NB4 (cell line): ENCODE data around the gene SELPLG.

ENCODE experiments used
- MYC ChIP-seq: IDR thresholded peaks from 2 replicates; pipeline ENCODE4 v1.6.1; 2011; ENCODE audit warnings: low read depth, low read length
- POLR2A ChIP-seq: IDR thresholded peaks from 2 replicates; pipeline ENCODE4 v1.6.1; 2011; ENCODE audit warnings: mild to moderate bottlenecking; ENCODE audit not compliant: insufficient read length; ENCODE audit errors: extremely low read depth
- TF ChIP-seq, protein P1 (sequence below): IDR thresholded peaks from one replicate; pipeline ENCODE4 v1.5.1; 2012; ENCODE audit warnings: low read depth, low read length
- TF ChIP-seq, protein P2 (sequence below): IDR thresholded peaks from 2 replicates; pipeline ENCODE4 v1.6.1; 2011; ENCODE audit warnings: low read depth, low read length

DNA sequence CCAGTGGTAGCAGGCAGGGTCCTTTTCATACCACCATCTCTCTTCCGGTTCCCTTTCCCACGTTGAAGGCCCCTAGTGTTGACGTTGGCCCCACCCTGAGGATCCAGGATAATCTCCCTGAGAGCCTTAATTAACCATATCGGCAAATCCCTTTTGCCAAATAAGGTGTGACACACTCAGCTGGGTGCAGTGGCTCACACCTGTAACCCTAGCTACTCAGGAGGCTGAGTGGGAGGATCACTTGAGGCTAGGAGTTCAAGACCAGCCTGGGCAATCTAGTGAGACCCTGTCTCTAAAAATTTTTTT is 33.0 kb downstream of the SELPLG start:
- TF ChIP-seq, protein P1, sequence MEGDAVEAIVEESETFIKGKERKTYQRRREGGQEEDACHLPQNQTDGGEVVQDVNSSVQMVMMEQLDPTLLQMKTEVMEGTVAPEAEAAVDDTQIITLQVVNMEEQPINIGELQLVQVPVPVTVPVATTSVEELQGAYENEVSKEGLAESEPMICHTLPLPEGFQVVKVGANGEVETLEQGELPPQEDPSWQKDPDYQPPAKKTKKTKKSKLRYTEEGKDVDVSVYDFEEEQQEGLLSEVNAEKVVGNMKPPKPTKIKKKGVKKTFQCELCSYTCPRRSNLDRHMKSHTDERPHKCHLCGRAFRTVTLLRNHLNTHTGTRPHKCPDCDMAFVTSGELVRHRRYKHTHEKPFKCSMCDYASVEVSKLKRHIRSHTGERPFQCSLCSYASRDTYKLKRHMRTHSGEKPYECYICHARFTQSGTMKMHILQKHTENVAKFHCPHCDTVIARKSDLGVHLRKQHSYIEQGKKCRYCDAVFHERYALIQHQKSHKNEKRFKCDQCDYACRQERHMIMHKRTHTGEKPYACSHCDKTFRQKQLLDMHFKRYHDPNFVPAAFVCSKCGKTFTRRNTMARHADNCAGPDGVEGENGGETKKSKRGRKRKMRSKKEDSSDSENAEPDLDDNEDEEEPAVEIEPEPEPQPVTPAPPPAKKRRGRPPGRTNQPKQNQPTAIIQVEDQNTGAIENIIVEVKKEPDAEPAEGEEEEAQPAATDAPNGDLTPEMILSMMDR, result no peak
- TF ChIP-seq POLR2A, result no peak
- TF ChIP-seq, protein P2, sequence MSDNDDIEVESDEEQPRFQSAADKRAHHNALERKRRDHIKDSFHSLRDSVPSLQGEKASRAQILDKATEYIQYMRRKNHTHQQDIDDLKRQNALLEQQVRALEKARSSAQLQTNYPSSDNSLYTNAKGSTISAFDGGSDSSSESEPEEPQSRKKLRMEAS, result no peak
- no peak for TF ChIP-seq MYC
